Trophoblast cell (in vitro differentiated cells and primary cell): ENCODE measurements around the gene GAGE12J.
"Not testable (repeated sequence)": the region's sequence is repeated elsewhere in the genome, so short reads cannot be mapped to it uniquely, and the experiment has no call there.

ENCODE experiments used
- DNase-seq, 2 donors: peaks; one replicate each; pipeline ENCODE4 v3.0.0-alpha.2; 2016
- H2AFZ ChIP-seq: 2 replicates; pipeline ENCODE4 v1.6.1; 2013; ENCODE audit warnings: low read length, moderate library complexity, mild to moderate bottlenecking; ENCODE audit not compliant: insufficient read depth, poor library complexity
- H2AK5ac ChIP-seq: 2 replicates; pipeline ENCODE4 v1.6.1; 2013; ENCODE audit warnings: mild to moderate bottlenecking, low read length
- H2BK120ac ChIP-seq: 2 replicates; pipeline ENCODE4 v1.6.1; 2013; ENCODE audit warnings: low read length, mild to moderate bottlenecking, moderate library complexity; ENCODE audit not compliant: insufficient read depth, poor library complexity
- H2BK12ac ChIP-seq: 2 replicates; pipeline ENCODE4 v1.6.1; 2013; ENCODE audit warnings: mild to moderate bottlenecking, low read length, moderate library complexity
- H2BK5ac ChIP-seq: 2 replicates; pipeline ENCODE4 v1.6.1; 2013; ENCODE audit warnings: low read length, low read depth, moderate library complexity, mild to moderate bottlenecking; ENCODE audit not compliant: poor library complexity
- H3K14ac ChIP-seq: 2 replicates; pipeline ENCODE4 v1.6.1; 2013; ENCODE audit warnings: mild to moderate bottlenecking, low read length
- H3K18ac ChIP-seq: 2 replicates; pipeline ENCODE4 v1.6.1; 2013; ENCODE audit warnings: mild to moderate bottlenecking, low read length
- H3K23ac ChIP-seq: 2 replicates; pipeline ENCODE4 v1.6.1; 2013; ENCODE audit warnings: low read length
- H3K27ac ChIP-seq: 2 replicates; pipeline ENCODE4 v1.5.1; 2013; ENCODE audit warnings: low read depth, mild to moderate bottlenecking, inconsistent platforms, low read length, moderate library complexity
- H3K27me3 ChIP-seq: 2 replicates; pipeline ENCODE4 v1.6.1; 2013; ENCODE audit warnings: inconsistent platforms, mild to moderate bottlenecking, low read length, moderate library complexity; ENCODE audit not compliant: insufficient read depth
- H3K36me3 ChIP-seq, 2 experiments: 1 replicate in 1 of 2; 2 replicates in 1 of 2; pipeline ENCODE4 v1.6.1; 2013; ENCODE audit warnings: low read length in 2 of 2, mild to moderate bottlenecking in 2 of 2, moderate library complexity in 1 of 2; ENCODE audit not compliant: insufficient read depth in 2 of 2, control insufficient read depth in 1 of 2
- H3K4ac ChIP-seq: 2 replicates; pipeline ENCODE4 v1.6.1; 2013; ENCODE audit warnings: low read depth, mild to moderate bottlenecking, low read length, moderate library complexity
- H3K4me1 ChIP-seq, 2 experiments: 1 replicate in 1 of 2; 2 replicates in 1 of 2; pipeline ENCODE4 v1.6.1; 2013; ENCODE audit warnings: low read length in 2 of 2, mild to moderate bottlenecking in 2 of 2, moderate library complexity in 1 of 2; ENCODE audit not compliant: insufficient read depth in 2 of 2, control insufficient read depth in 1 of 2
- H3K4me2 ChIP-seq: 2 replicates; pipeline ENCODE4 v1.6.1; 2013; ENCODE audit warnings: inconsistent platforms, mild to moderate bottlenecking, low read length, moderate library complexity
- H3K4me3 ChIP-seq: 2 replicates; pipeline ENCODE4 v1.5.1; 2013; ENCODE audit warnings: mild to moderate bottlenecking, low read depth, low read length, inconsistent platforms
- H3K79me1 ChIP-seq: one replicate; pipeline ENCODE4 v1.6.1; 2013; ENCODE audit warnings: low read length
- H3K79me2 ChIP-seq: 2 replicates; pipeline ENCODE4 v1.6.1; 2013; ENCODE audit warnings: low read length, mild to moderate bottlenecking; ENCODE audit not compliant: control insufficient read depth, insufficient read depth, poor library complexity
- H3K9ac ChIP-seq: 2 replicates; pipeline ENCODE4 v1.6.1; 2013; ENCODE audit warnings: mild to moderate bottlenecking, low read length
- H3K9me3 ChIP-seq: 2 replicates; pipeline ENCODE4 v1.6.1; 2013; ENCODE audit warnings: low read depth, mild to moderate bottlenecking, control low read depth, inconsistent platforms, low read length; ENCODE audit not compliant: insufficient read depth
- H4K12ac ChIP-seq: 2 replicates; pipeline ENCODE4 v1.6.1; 2013; ENCODE audit warnings: low read depth, mild to moderate bottlenecking, low read length, moderate library complexity
- H4K8ac ChIP-seq: 2 replicates; pipeline ENCODE4 v1.6.1; 2013; ENCODE audit warnings: low read depth, mild to moderate bottlenecking, low read length, moderate library complexity
- H4K91ac ChIP-seq: one replicate; pipeline ENCODE4 v1.6.1; 2013; ENCODE audit warnings: low read depth, mild to moderate bottlenecking, low read length, moderate library complexity
- WGBS: extraction: QIAGEN DNeasy Blood & Tissue Kit; methylation state at CpG from one replicate; pipeline ENCODE4 v1.1.7; 2013; ENCODE audit warnings: missing lambda C conversion rate; ENCODE audit not compliant: insufficient read length, insufficient coverage; ENCODE audit errors: extremely low coverage; 5-methylcytosine and 5-hydroxymethylcytosine counted together

The GAGE12J gene

GRCh38 chrX:49300703-49301102 lies 21.1 kb upstream of the GAGE12J start:
- Histone ChIP-seq H4K8ac (no peak overlapping the region), H2BK120ac (no peak overlapping the region), H2BK5ac (no peak overlapping the region), H2AK5ac (no peak overlapping the region), H3K4me3 (no peak overlapping the region), H3K79me1 (no peaks in the 10 kb centered on the region), H3K14ac (no peak overlapping the region), H3K9ac (no peak overlapping the region), H2BK12ac (no peak overlapping the region), H4K12ac (no peak overlapping the region), H3K4me1 (no peaks in the 10 kb centered on the region), H3K27me3 (no peaks in the 10 kb centered on the region), H2AFZ (no peak overlapping the region), H3K79me2 (no peaks in the 10 kb centered on the region), H4K91ac (no peak overlapping the region), H3K27ac (no peak overlapping the region), H3K36me3 (no peaks in the 10 kb centered on the region), H3K4ac (no peak overlapping the region), H3K9me3 (no peaks in the 10 kb centered on the region), H3K18ac (no peak overlapping the region), H3K23ac (no peak overlapping the region), H3K4me2 (no peak overlapping the region)
- no CpG with 5 or more reads among the region's 1 CpG for WGBS
- DNase-seq, result no peak

DNA sequence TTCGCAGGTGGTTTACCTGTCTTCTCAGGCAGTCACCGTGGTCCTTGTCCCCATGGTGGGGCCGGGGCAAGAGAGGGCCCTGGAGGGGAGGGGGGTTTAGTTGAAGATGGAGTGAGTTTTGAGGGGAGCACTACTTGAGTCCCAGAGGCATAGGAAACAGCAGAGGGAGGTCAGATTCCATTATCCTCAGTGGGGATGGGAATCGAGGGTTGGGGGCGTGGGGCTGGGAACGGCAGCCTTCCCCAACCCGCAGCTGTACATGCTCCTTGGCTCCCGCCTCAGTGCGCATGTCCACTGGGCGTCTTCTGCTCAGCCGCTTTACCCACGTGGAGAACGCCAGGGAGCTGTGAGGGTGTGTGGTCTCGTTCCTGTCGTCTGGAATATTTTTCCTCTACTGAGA lies 18.5 kb upstream of the GAGE12J start, which contains the start of gene GAGE10:
Gene GAGE10, plus strand, starts transcription at position 301 of the 400 bp plus-strand sequence. CDS start 1,214 bp downstream, outside the sequence.
- Histone ChIP-seq H3K79me1 (no peaks in the 10 kb centered on the region), H2BK5ac (no peak within 1 kb of the TSS), H3K36me3 (no peaks in the 10 kb centered on the region), H2AFZ (no peak within 1 kb of the TSS), H4K12ac (no peak within 1 kb of the TSS), H3K4me2 (no peak within 1 kb of the TSS), H3K18ac (no peak within 1 kb of the TSS), H3K27me3 (no peaks in the 10 kb centered on the region), H3K4me3 (no peak within 1 kb of the TSS), H2BK12ac (no peak within 1 kb of the TSS), H2BK120ac (no peak within 1 kb of the TSS), H3K27ac (no peak within 1 kb of the TSS), H3K9ac (no peak within 1 kb of the TSS), H3K23ac (no peak within 1 kb of the TSS), H2AK5ac (no peak within 1 kb of the TSS), H3K79me2 (no peaks in the 10 kb centered on the region), H3K4me1 (no peaks in the 10 kb centered on the region), H3K9me3 (no peaks in the 10 kb centered on the region), H4K8ac (no peak within 1 kb of the TSS), H4K91ac (no peak within 1 kb of the TSS), H3K14ac (no peak within 1 kb of the TSS), H3K4ac (no peak within 1 kb of the TSS)
- DNase-seq, result no peak
- no CpG with 5 or more reads among the region's 15 CpGs for WGBS

DNA sequence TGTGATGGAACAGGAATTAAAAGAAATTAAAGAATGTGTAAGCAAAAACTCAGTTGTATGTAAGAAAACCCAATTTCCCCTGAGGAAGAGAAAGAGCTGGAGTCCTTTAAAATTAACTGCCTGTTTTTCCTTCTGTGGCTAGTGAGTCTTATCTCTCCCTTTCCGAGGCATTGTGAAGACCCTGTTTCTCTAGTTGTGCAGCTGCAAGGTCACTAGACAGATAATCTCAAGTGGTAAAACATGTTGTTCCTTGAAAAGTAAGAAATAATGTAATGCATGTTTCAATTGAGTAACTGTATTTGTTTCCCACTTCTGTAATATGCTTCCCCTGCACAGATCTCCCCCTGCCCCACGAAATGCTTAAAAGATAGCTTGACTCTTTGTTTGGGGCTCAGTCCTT lies 14.1 kb upstream of the GAGE12J start:
- not testable (repeated sequence) for H3K79me2 ChIP-seq, H3K36me3 ChIP-seq, H3K4me1 ChIP-seq, H2AK5ac ChIP-seq, H3K79me1 ChIP-seq, H2BK120ac ChIP-seq, H2AFZ ChIP-seq, H3K9ac ChIP-seq, H3K27ac ChIP-seq, H3K18ac ChIP-seq, H3K14ac ChIP-seq, H3K23ac ChIP-seq, H4K91ac ChIP-seq, H4K12ac ChIP-seq, H2BK12ac ChIP-seq, H4K8ac ChIP-seq, H2BK5ac ChIP-seq, H3K27me3 ChIP-seq, H3K4me2 ChIP-seq, DNase-seq, H3K4ac ChIP-seq, H3K4me3 ChIP-seq, H3K9me3 ChIP-seq
- WGBS, result no CpG with 5 or more reads among the region's 2 CpGs

DNA sequence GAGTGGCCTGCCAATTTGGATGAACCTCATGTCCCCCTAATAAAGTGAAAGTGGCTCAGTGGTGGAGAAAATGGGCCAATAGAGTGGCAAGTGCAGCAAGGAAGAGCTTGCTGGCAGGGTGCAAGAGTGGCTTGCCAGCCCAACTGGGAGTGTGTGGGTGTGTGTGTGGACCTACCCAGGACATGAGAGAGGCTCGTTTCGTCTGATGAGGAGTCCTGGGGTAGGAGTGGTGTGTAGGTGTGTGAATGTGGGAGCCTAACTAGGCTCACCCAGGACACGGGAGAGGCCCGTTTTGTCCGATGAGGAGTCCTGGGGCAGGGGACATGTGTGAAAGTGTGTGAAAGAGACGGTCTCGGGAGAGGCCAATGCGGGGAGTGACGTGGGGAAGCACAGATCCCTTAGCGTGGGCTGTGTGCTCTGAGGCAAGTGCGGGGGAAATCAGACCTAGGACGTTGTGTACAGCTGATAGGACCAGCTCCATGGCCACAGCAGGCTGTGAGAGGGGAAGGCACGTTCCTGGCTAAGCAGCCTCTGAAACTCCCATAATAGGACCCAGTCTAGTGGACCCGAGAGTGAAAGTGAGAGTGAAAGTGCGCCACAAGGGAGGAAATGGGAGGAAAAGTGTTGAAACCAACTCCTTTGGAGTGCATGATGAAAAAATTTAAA lies 13.1 kb upstream of the GAGE12J start:
- no peak overlapping the region for H3K4me2 ChIP-seq
- DNase-seq, result no peak
- no peak overlapping the region for H3K23ac ChIP-seq
- no peaks in the 10 kb centered on the region for H3K36me3 ChIP-seq
- H4K8ac ChIP-seq, result peak overlapping the region; percentile 92
- peak overlapping the region; percentile 87 for H2BK120ac ChIP-seq
- H3K14ac ChIP-seq, result peak overlapping the region; percentile 94
- H3K4ac ChIP-seq, result peak overlapping the region; percentile 58
- peak overlapping the region; percentile 94 for H2BK12ac ChIP-seq
- peak overlapping the region; percentile 85 for H2AK5ac ChIP-seq
- H4K12ac ChIP-seq, result peak overlapping the region; percentile 72
- H3K9me3 ChIP-seq, result no peaks in the 10 kb centered on the region
- H3K9ac ChIP-seq, result no peak overlapping the region
- H3K4me1 ChIP-seq, result peaks cover 6 to 10% of the 10 kb centered on the region in 2 experiments
- peak overlapping the region; percentile 87 for H2BK5ac ChIP-seq
- peak overlapping the region; percentile 88 for H2AFZ ChIP-seq
- H3K27me3 ChIP-seq, result no peaks in the 10 kb centered on the region
- H4K91ac ChIP-seq, result peak overlapping the region; percentile 93
- H3K18ac ChIP-seq, result peak overlapping the region; percentile 82
- H3K79me2 ChIP-seq, result peaks cover 3% of the 10 kb centered on the region
- H3K27ac ChIP-seq, result peak overlapping the region; percentile 85
- no CpG with 5 or more reads among the region's 15 CpGs for WGBS
- H3K79me1 ChIP-seq, result peaks cover 7% of the 10 kb centered on the region
- no peak overlapping the region for H3K4me3 ChIP-seq
